CD4-positive, alpha-beta T cell treated with Interleukin-15 for 1 hour (primary cell): Measurements from ENCODE around the gene PLXNA3.

ENCODE experiments used
- DNase-seq: peaks from one replicate; pipeline ENCODE4 v3.0.0-alpha.2; 2020

The PLXNA3 gene

DNA sequence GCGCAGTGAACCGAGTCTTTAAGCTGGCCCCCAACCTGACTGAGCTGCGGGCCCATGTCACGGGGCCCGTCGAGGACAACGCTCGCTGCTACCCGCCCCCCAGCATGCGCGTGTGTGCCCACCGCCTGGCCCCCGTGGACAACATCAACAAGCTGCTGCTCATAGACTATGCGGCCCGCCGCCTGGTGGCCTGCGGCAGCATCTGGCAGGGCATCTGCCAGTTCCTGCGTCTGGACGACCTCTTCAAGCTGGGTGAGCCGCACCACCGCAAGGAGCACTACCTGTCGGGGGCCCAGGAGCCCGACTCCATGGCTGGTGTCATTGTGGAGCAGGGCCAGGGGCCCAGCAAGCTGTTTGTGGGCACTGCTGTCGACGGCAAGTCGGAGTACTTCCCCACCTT is 2.2 kb downstream of the PLXNA3 start:
- DNase-seq, result no peak

DNA sequence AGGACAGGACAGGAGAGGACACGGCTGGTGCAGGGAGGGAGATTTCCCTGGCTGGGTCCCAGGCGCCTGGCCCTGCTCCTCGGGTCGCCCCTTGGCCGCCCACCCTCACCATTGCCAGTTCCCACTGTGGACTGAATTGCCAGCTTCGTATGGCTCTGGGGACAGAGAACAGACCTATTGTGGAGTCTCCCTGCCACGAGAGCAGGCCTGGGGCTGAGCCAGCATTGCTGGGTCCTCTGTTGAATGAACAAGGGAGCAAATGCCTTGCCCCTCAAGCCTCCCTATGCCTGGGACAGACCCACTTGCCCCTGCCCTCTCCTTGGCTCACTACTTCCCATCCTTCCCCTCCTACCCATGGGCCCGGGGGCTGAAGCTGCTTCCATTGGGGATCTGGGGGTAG is 4.3 kb downstream of the PLXNA3 start:
- DNase-seq, result no peak

GRCh38 chrX:154463611-154464220 is 5.6 kb downstream of the PLXNA3 start:
- no peak for DNase-seq

DNA sequence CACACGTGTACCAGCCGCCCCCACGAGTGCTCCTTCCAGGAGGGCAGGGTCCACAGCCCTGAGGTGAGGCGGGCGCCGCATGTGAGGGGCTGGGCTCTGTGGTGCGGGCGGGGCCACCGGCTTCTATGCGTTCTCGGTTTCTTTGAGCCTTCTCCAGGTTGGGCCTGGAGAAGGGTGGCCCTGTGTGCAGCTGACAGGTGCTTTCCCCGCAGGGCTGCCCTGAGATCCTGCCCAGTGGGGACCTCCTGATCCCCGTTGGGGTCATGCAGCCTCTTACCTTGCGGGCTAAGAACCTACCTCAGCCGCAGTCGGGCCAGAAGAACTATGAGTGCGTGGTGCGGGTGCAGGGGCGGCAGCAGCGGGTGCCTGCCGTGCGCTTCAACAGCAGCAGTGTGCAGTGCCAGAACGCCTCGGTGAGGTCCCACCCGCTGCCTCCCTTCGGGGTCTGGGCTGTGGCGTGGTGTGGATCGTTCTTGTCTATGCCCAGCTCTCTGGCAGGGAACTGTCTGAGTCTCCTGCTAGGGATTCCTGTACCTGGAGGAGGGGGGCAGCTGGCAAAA is 6.8 kb downstream of the PLXNA3 start:
- no peak for DNase-seq

GRCh38 chrX:154465601-154466000 is 7.5 kb downstream of the PLXNA3 start:
- DNase-seq, result no peak

DNA sequence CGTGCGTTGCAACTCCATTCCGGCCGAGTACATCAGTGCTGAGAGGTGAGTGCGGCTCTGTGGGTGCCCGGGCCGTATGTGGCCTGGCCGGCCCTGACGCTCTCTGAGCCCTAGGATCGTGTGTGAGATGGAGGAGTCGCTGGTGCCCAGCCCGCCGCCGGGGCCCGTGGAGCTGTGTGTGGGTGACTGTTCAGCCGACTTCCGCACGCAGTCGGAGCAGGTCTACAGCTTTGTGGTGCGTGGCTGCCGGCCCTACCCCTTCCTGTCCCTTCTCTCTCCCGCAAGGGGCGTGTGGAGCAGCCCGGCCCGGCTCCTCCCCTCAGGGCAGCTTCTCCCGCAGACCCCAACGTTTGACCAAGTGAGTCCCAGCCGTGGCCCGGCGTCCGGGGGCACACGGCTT is 8.0 kb downstream of the PLXNA3 start:
- no peak for DNase-seq

DNA sequence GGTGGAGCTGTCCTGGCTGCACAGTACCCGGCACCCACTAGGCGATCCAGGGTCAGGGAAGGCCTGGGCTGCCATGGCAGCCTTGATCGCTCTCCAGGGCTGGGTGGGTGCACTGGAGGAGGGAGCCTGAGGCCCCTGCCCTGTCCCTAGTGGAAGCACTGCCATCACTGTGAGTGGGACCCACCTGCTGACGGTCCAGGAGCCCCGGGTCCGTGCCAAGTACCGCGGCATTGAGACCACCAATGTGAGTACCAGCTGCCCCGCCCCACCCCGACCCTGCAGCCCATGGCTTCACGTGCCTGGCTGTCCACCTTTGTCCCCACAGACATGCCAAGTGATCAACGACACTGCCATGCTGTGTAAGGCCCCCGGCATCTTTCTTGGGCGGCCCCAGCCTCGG is 8.8 kb downstream of the PLXNA3 start:
- no peak for DNase-seq

DNA sequence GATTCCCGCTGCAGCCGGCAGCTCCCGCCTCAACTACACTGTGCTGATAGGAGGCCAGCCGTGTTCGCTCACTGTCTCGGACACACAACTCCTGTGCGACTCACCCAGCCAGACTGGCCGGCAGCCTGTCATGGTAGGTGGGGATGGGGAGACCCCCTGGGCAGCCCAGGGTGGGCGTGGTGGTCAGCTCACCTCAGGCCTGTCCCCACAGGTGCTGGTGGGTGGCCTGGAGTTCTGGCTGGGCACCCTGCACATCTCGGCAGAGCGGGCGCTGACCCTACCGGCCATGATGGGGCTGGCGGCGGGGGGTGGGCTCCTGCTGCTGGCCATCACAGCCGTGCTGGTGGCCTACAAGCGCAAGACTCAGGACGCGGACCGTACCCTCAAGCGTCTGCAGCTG is 9.5 kb downstream of the PLXNA3 start:
- DNase-seq, result no peak

GRCh38 chrX:154468217-154468616 is 10.1 kb downstream of the PLXNA3 start:
- no peak for DNase-seq

GRCh38 chrX:154469114-154469513 is 11.0 kb downstream of the PLXNA3 start:
- no peak for DNase-seq

- no peak for DNase-seq
Measured at GRCh38 chrX:154469880-154470279, 11.8 kb downstream of the PLXNA3 start.

DNA sequence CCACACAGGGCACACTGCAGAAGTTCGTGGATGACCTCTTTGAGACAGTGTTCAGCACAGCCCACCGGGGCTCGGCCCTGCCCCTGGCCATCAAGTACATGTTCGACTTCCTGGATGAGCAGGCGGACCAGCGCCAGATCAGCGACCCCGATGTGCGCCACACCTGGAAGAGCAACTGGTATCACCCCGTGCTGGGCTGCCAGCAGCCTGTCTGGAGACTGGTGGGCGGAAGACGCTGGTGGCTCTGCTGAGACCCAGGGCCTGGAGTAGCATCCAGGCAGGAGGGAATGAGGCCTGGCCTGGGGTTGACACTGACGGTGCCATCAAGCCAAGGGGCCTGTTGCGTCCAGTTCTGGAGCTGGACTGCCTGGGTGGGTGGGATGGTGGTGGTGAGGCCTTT is 12.4 kb downstream of the PLXNA3 start:
- no peak for DNase-seq

DNA sequence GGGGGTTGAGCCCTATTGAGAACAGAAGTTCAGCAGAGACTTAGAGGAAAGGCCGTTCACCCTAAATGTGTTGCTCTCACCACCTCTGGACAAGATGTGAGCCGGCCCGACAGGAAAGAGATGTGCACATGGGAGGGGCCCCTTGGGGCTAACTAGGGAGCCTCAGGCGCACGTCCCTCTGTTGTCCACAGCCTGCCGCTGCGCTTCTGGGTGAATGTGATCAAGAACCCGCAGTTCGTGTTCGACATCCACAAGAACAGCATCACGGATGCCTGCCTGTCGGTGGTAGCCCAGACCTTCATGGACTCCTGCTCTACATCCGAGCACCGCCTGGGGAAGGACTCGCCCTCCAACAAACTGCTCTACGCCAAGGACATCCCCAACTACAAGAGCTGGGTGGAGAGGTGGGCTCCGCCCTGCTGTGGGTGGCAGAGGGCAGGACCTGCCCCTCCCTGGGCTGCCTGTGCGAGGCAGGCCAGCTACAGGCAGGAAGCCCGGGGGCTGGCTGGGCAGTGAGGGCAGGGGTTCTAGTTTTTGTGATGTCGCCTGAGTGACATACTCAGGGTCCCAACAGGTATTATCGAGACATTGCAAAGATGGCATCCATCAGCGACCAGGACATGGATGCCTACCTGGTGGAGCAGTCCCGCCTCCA is 13.0 kb downstream of the PLXNA3 start:
- DNase-seq, result no peak

DNA sequence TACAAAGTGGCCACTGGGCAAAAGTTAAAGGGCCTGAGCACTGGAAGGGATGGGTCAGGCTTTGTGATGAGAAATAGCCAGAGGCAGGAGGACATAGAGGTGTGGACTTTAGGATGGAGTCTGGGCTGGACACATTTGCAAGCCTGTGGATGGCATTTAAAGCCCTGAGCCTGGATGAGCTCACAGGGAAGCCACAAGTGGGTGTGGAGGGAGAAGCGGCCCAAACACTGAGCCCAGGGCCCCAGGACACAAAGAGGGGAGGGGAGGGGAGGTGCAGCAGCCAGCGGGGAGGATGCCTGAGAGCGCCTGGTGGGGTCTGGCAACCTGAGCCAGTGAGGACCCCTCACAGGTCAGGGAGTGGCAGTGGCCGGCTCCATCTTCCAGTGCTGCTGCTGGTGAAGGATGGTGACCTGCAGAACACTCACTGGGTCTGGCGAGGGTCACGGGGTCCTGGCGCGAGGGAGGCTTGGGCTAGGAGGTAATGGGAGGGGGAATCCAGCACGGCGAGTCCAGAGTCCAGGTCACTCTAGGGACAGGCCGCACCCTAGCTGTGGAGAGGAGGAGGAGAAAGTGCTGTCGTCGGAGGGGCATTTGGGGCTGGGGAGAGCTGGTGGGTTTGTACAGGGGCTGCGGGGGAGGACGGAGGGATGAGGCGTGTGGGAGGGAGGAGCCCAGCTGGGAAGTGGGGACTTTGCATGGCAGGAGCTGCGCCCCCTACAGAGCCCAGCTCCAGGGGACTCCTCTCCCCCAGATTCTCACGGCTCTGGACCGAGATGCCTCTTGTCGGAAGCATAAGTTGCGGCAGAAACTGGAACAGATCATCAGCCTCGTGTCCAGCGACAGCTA is 14.0 kb downstream of the PLXNA3 start:
- DNase-seq, result no peak

- no peak for DNase-seq
Measured at GRCh38 chrX:154472685-154473632, 14.9 kb downstream of the PLXNA3 start.

DNA sequence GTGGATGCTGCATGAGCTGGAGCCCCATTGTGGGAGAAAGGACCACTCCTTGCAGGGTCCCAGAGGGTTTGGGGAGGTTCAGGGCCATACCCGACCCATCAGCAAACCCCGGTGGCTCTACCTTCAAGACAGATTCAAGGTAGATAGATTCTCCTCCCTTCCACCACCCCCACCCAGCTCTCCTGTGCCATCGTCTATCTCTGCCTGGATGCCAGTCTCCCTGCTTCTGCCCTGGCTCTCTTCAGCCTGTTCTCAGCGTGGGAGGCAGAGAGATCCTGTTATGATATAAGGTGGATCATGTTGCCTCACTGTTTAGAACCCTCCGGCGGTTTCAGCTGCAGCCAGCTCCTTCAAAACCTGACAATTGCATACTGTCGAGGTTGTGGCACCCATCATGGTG is 15.6 kb downstream of the PLXNA3 start:
- DNase-seq, result no peak

- no peak for DNase-seq
Measured at GRCh38 chrX:154476821-154477220, 18.7 kb downstream of the PLXNA3 start.

DNA sequence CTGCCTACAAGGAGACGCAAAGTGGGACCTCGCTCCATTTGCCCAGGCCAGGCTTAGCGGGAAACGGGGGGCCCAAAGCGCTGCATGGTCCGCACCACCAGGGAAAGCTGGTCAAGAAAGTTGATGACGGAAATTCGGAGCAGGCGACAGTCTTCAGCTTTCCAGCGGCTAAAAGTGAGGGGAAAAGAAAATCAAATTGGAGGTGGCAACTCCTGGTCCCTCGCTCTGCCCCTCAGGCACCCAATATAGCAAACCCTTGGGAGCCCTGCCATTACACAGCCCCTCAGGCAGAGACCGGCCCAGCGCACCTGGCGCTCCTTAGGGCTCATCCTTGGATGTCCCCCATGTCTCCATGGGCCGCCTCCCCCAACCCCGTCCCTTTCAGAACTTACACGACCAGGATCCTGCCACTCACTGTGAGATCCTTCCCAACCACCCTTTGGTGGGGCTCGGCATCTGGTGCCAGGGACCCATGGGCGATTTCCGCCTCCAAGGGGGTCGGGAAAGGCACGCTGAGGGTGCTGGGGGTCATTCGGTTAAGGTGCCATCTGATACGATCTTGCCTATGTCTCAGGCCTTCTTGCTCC is 19.9 kb downstream of the PLXNA3 start:
- no peak for DNase-seq

DNA sequence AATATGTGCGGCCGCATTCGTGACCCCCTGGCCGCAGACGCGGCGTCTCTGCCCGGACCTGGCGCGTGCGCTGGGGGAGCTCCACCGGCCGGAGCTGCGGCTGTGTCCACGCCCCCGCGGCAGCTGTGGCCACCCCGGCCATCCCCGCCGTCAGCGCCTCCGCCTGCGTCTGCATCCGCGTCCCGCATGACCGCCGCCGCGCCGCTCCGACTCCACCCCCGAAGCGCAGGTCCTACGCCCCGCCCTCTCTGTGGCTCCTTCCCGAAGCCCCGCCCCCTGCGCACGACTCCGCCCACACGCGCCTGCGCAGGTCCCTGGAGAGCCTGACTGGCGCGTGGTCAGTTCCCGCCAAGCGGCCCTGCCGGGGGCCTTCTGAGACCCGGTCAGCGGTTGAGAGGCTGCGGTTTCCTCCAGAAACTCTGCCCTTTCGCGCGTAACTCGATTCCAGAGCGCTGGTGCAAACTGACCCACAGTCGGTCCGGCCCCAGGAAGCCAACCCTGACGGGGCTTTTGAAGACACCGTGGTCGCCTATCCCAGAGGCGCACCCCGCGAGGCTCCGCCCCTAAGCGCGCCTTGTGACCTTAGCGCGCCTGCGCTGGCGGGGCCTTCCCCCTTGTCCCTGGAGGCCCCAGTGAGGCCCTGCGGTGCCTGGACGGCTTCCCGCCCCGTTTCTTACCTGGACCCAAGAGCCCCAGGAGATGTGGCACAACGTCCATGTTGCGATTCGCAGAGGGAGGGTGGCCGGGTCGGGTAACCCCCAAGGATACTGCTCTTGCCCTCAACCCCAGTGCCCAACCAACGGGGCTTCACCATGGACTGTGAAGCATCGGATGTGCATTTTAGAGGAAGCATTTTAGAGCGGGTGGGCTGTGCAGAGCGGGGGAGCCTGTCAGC is 20.9 kb downstream of the PLXNA3 start, which contains the start of gene LAGE3:
LAGE3 (minus strand) TSS at position 554 of the 895 bp plus-strand sequence; CDS start at position 188, 366 bp downstream.
- DNase-seq, result peak; percentile 91

GRCh38 chrX:154481195-154481594 is 23.1 kb downstream of the PLXNA3 start:
- no peak for DNase-seq
